K562 (cell line): ENCODE measurements around the gene PINK1. TPM values are rescaled to one million over a fixed set of nuclear protein-coding genes. Genes with fewer than 3 reads are reported as not detected.

Experiments used
- ATAC-seq: fragments of 200-7000 bp; cut with Tn5 transposase; 3 replicates; pipeline ENCODE4 v1.9.1; 2020; ENCODE audit warnings: moderate library complexity
- BruUV-seq: library from RNA; stranded (reverse); fragments of 400-500 nt; replicated peaks from 2 replicates; lab custom pipeline; 2021; lab: Mats Ljungman, UMichigan
- CTCF ChIA-PET: fragments of 300-600 bp; formaldehyde crosslinking; extraction: SDS; loops from one replicate; lab custom pipeline; 2021; ENCODE audit warnings: low intra/inter-chr PET ratio; lab: Yijun Ruan, JAX
- POLR2A ChIA-PET: fragments of 300-600, 350-650 bp; sonication (Branson Sonifier 250); formaldehyde crosslinking; extraction: SDS; loops from one replicate; lab custom pipeline; 2021; ENCODE audit warnings: antibody characterized with exemption, inconsistent platforms; lab: Yijun Ruan, JAX
- DNase-seq, 4 experiments: peaks; one replicate each; pipeline versions ENCODE4 v3.0.0 to v3.0.0-alpha.2; 2011 to 2018; ENCODE audit warnings: low spot score in 3 of 4, mixed read lengths in 3 of 4; ENCODE audit errors: extremely low read depth in 1 of 4
- FAIRE-seq: peaks from 2 replicates; lab custom pipeline; 2011; peaks lifted over from hg19 to GRCh38; lab: Jason Lieb, UNC
- H2AFZ ChIP-seq: 2 replicates; pipeline ENCODE4 v1.6.0; 2011; ENCODE audit warnings: low read depth, low read length, control low read depth, inconsistent platforms
- H3K27ac ChIP-seq: fragments of 200-600 bp; 3 replicates; pipeline ENCODE4 v1.8.0; 2011; ENCODE audit warnings: low read depth, mild to moderate bottlenecking, control low read depth, inconsistent platforms, low read length, moderate library complexity, mixed read lengths; ENCODE audit errors: extremely low read depth
- H3K27me3 ChIP-seq, 2 experiments: fragments of 300-600 bp in 1 of 2; 2 replicates in 1 of 2; 3 replicates in 1 of 2; pipeline versions ENCODE4 v1.6.0 to v1.8.0; 2011; ENCODE audit warnings: inconsistent platforms in 2 of 2, low read length in 2 of 2, mild to moderate bottlenecking in 1 of 2, mixed read lengths in 1 of 2, moderate library complexity in 1 of 2; ENCODE audit not compliant: control insufficient read depth in 2 of 2, insufficient read depth in 2 of 2
- H3K36me3 ChIP-seq: fragments of 300-600 bp; 3 replicates; pipeline ENCODE4 v1.8.0; 2011; ENCODE audit warnings: mild to moderate bottlenecking, low read length, inconsistent platforms; ENCODE audit not compliant: control insufficient read depth, insufficient read depth
- H3K4me1 ChIP-seq, 2 experiments: fragments of 200-600 bp in 1 of 2; replicated peaks in 1 of 2; 2 replicates in 1 of 2; 3 replicates in 1 of 2; pipeline versions ENCODE4 v1.5.1 to v1.8.0; 2011; ENCODE audit warnings: inconsistent platforms in 2 of 2, low read length in 2 of 2, mild to moderate bottlenecking in 1 of 2, mixed read lengths in 1 of 2, moderate library complexity in 1 of 2; ENCODE audit not compliant: control insufficient read depth in 2 of 2, insufficient read depth in 2 of 2
- H3K4me2 ChIP-seq: 2 replicates; pipeline ENCODE4 v1.6.1; 2011; ENCODE audit warnings: low read length, control low read depth, inconsistent platforms, mixed read lengths; ENCODE audit not compliant: insufficient read depth
- H3K4me3 ChIP-seq: fragments of 200-600 bp; sonication (generic), shearing (Covaris generic); 2 replicates; pipeline ENCODE4 v1.5.1; 2016; ENCODE audit warnings: control low read depth, inconsistent platforms
- H3K79me2 ChIP-seq: fragments of 200-600 bp; 3 replicates; pipeline ENCODE4 v1.8.0; 2011; ENCODE audit warnings: low read length, inconsistent platforms; ENCODE audit not compliant: control insufficient read depth, insufficient read depth
- H3K9ac ChIP-seq, 2 experiments: 2 replicates each; pipeline versions ENCODE4 v1.6.0 to v1.6.1; 2011; ENCODE audit warnings: low read depth in 2 of 2, low read length in 2 of 2, control low read depth in 1 of 2, inconsistent platforms in 1 of 2, mild to moderate bottlenecking in 1 of 2, mixed read lengths in 1 of 2; ENCODE audit not compliant: insufficient read depth in 1 of 2
- H3K9me1 ChIP-seq: one replicate; pipeline ENCODE4 v1.6.0; 2011; ENCODE audit warnings: inconsistent platforms, mild to moderate bottlenecking, low read length, moderate library complexity; ENCODE audit not compliant: control insufficient read depth, insufficient read depth
- H3K9me3 ChIP-seq: replicated peaks from 2 replicates; pipeline ENCODE4 v1.5.1; 2011; ENCODE audit warnings: low read depth, low read length, inconsistent platforms; ENCODE audit not compliant: control insufficient read depth, insufficient read depth
- H4K20me1 ChIP-seq: replicated peaks from 2 replicates; pipeline ENCODE4 v1.6.1; 2011; ENCODE audit warnings: low read length, inconsistent platforms, mixed read lengths; ENCODE audit not compliant: control insufficient read depth, insufficient read depth
- MAZ ChIP-seq, 2 experiments: fragments of 450-650 bp in 1 of 2; sonication (generic) in 1 of 2; formaldehyde crosslinking; IDR thresholded peaks in 1 of 2; conservative IDR thresholded peaks in 1 of 2; 2 replicates each; pipeline versions ENCODE4 v1.4.0 to v1.5.0; 2020; ENCODE audit warnings: mild to moderate bottlenecking in 1 of 2, missing genetic modification reagents in 1 of 2
- POLR2G ChIP-seq: fragments of 200-400 bp; formaldehyde crosslinking; IDR thresholded peaks from 2 replicates; pipeline ENCODE4 v1.6.1; 2017; ENCODE audit warnings: low read depth, mild to moderate bottlenecking, antibody characterized with exemption, low read length, moderate library complexity
- RBFOX2 ChIP-seq: fragments of 200-400 bp; formaldehyde crosslinking; IDR thresholded peaks from 2 replicates; pipeline ENCODE4 v1.6.1; 2017; ENCODE audit warnings: low read depth, mild to moderate bottlenecking, low read length, moderate library complexity
- SMAD3 ChIP-seq: fragments of 450-650 bp; formaldehyde crosslinking; conservative IDR thresholded peaks from 2 replicates; pipeline ENCODE4 v1.4.0; 2020; ENCODE audit warnings: mild to moderate bottlenecking
- TCF7 ChIP-seq: sonication (generic); IDR thresholded peaks from 2 replicates; pipeline ENCODE4 v1.6.1; 2016; ENCODE audit warnings: antibody characterized with exemption, borderline replicate concordance
- WGBS: fragments of 100-300 bp; shearing (Covaris generic); methylation state at CpG from one replicate; pipeline ENCODE4 v1.1.6; 2016; ENCODE audit warnings: low coverage, mixed read lengths; ENCODE audit not compliant: insufficient coverage; ENCODE audit errors: missing lambda C conversion rate; 5-methylcytosine and 5-hydroxymethylcytosine counted together
- in situ Hi-C: fragments of 300-500 bp; cut with MboI; formaldehyde crosslinking; loops from 4 replicates; pipeline ENCODE4 v1.15.0; 2018; ENCODE audit warnings: inconsistent platforms, mixed read lengths
- intact Hi-C: fragments of 100-400 bp; cut with micrococcal nuclease; formaldehyde crosslinking; loops from 2 replicates; pipeline ENCODE4 v1.14.2; 2022
- polyA plus RNA-seq, 8 experiments: library from polyadenylated mRNA; depleted of rRNA in 4 of 8; stranded (reverse) in 5 of 8; unstranded in 3 of 8; fragments of >200 nt; fragmentation: Nextera tagmentation in 2 of 8; fragmentation: Illumina TruSeq in 1 of 8; extraction: Ambion mirVana in 2 of 8; extraction: Trizol in 1 of 8; gene quantifications; 2 replicates each; pipeline versions ENCODE4 v1.2.1 to v1.2.3, GENCODE V29; 2011 to 2014; ENCODE audit warnings: inconsistent platforms in 1 of 8, missing spikeins in 1 of 8
- total RNA-seq, 7 experiments: library from RNA; depleted of rRNA in 6 of 7; stranded (reverse); fragments of >200 nt in 6 of 7; fragmentation: Illumina TruSeq in 2 of 7; extraction: Trizol in 2 of 7; gene quantifications; 2 replicates each; pipeline versions ENCODE4 v1.2.1 to v1.2.3, GENCODE V29; 2011 to 2021; ENCODE audit warnings: low replicate concordance in 1 of 7

PINK1 gene
- total and polyA plus RNA-seq, 9 of the 15 experiments (the other 6 are each of a cell fraction or from before 2014, with no cell fraction given) = 1.5 to 11.3 (median 6.8) TPM

DNA sequence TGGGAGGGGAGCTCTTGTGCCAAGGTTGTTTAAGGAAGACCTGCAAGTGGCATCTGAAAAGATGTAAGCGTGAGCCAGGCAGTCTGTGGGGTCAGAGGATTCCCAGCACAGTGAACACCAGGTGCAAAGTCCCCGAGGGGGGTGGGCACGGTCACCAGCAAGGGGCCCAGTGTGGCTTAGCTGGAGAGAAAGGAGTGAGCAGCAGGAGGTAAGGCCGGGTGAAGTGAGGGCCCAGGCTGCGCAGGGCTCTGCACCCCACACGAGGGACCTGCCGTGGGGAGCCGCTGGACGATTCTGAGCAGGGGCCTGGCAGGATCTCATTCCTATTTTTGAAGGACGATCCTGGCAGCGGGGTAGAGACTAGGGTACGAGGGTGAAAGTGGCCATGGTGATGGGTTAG lies 23.8 kb downstream of the PINK1 start:
- H3K36me3 ChIP-seq = peaks cover 80% of the 10 kb centered on the region
- H3K9me1 ChIP-seq = no peaks in the 10 kb centered on the region
- TF ChIP-seq MAZ (CRISPR knock-in tag; conservative IDR thresholded peaks at IDR 0.05 in 1 of 2, IDR thresholded peaks at IDR 0.05 in 1 of 2) = no peak
- peak; percentile 44; the same call in 1 of the 2 replicates for TF ChIP-seq POLR2G
- no peak for TF ChIP-seq TCF7
- TF ChIP-seq SMAD3 = no peak
- peak; percentile 57 for TF ChIP-seq RBFOX2
- WGBS = 90% methylated on average over 12 of the region's 12 CpGs
- peaks cover 5% of the 10 kb centered on the region for H4K20me1 ChIP-seq
- BruUV-seq = no TSS peak
- DNase-seq = no peak
- intact Hi-C loops (no loop called here), in situ Hi-C loops (no loop called here)
- H3K9me3 ChIP-seq = no peaks in the 10 kb centered on the region
- H3K27me3 ChIP-seq = no peaks in the 10 kb centered on the region
- H3K79me2 ChIP-seq = peaks cover 53% of the 10 kb centered on the region
- no peak for ATAC-seq
- CTCF ChIA-PET = no interaction called here
- H3K9ac ChIP-seq = peak overlapping the region in 1 of 2 experiments; percentile 44; a peak in 1 of 4 replicates
- H3K4me3 ChIP-seq = no peak overlapping the region
- no peak overlapping the region for H3K27ac ChIP-seq
- POLR2A ChIA-PET = interaction anchor here (0.6 kb wide), 1 partner anchor 1126 kb away, joined by 3 read pairs; the partner anchor contains the start of gene USP48
- peaks cover 9 to 14% of the 10 kb centered on the region in 2 experiments; a peak in 3 of 5 replicates for H3K4me1 ChIP-seq
- H2AFZ ChIP-seq = no peak overlapping the region
- no peak for FAIRE-seq
- H3K4me2 ChIP-seq = no peak overlapping the region
